Measurements from ENCODE around the gene SORL1. TPM values are rescaled to one million over a fixed set of nuclear protein-coding genes. Genes with fewer than 3 reads are reported as not detected.

The SORL1 gene
- total RNA-seq, 1 experiment from 2014 or later = 4.9 TPM

DNA sequence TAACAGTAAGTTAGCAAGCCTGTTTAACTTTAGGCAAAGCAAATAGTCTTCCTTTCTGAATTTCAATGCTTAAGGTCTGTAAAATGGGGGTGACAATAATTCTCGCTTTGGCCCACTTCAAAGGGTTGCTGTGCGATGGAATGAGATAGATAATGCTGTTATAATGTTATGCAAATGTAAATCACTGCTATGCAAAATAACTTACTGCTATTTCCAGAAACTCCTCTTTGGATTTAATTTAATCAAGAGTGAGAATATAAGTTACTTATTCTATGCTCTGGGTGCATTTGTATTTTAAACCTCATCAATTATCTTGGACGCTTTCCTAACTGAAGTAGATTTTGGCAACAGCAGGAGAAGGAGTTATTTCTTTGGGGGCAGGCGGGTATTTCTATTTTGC lies 4.1 kb upstream of the SORL1 start:
- TF ChIP-seq EZH2 (IDR thresholded peaks at IDR 0.05; ENCODE audit: low read depth) = no peak
- TF ChIP-seq, protein P1, sequence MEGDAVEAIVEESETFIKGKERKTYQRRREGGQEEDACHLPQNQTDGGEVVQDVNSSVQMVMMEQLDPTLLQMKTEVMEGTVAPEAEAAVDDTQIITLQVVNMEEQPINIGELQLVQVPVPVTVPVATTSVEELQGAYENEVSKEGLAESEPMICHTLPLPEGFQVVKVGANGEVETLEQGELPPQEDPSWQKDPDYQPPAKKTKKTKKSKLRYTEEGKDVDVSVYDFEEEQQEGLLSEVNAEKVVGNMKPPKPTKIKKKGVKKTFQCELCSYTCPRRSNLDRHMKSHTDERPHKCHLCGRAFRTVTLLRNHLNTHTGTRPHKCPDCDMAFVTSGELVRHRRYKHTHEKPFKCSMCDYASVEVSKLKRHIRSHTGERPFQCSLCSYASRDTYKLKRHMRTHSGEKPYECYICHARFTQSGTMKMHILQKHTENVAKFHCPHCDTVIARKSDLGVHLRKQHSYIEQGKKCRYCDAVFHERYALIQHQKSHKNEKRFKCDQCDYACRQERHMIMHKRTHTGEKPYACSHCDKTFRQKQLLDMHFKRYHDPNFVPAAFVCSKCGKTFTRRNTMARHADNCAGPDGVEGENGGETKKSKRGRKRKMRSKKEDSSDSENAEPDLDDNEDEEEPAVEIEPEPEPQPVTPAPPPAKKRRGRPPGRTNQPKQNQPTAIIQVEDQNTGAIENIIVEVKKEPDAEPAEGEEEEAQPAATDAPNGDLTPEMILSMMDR (conservative IDR thresholded peaks at IDR 0.05) = no peak
- no peaks in the 10 kb centered on the region; the same call in 1 of the 2 replicates for H3K27me3 ChIP-seq (ENCODE audit: insufficient read depth, low read depth)
- DNase-seq = no peak
- no peak overlapping the region for H3K4me3 ChIP-seq
- H3K9me3 ChIP-seq (ENCODE audit: insufficient read depth, low read depth) = no peaks in the 10 kb centered on the region
- no peaks in the 10 kb centered on the region for H3K79me2 ChIP-seq (ENCODE audit: low read depth)
- no peaks in the 10 kb centered on the region for H3F3A ChIP-seq (ENCODE audit: insufficient read depth, low read depth)
- no peaks in the 10 kb centered on the region for H3K9me2 ChIP-seq (ENCODE audit: insufficient read depth)
- no peaks in the 10 kb centered on the region for H3K4me1 ChIP-seq (replicated peaks; ENCODE audit: insufficient read depth)
- no peak overlapping the region for H3K27ac ChIP-seq
- no peak overlapping the region for H2AFZ ChIP-seq
- ChIA-PET CTCF (no interaction called here), POLR2A (ENCODE audit: unreplicated experiment) (no interaction called here)
- H3K36me3 ChIP-seq (ENCODE audit: low read depth) = no peaks in the 10 kb centered on the region
- no TSS peak for BruUV-seq (replicated peaks)
- intact Hi-C loops (cut with micrococcal nuclease; ENCODE audit: unreplicated experiment) = no loop called here
- H3K4me2 ChIP-seq = no peak overlapping the region
- no peaks in the 10 kb centered on the region for H4K20me1 ChIP-seq (ENCODE audit: insufficient read depth)

DNA sequence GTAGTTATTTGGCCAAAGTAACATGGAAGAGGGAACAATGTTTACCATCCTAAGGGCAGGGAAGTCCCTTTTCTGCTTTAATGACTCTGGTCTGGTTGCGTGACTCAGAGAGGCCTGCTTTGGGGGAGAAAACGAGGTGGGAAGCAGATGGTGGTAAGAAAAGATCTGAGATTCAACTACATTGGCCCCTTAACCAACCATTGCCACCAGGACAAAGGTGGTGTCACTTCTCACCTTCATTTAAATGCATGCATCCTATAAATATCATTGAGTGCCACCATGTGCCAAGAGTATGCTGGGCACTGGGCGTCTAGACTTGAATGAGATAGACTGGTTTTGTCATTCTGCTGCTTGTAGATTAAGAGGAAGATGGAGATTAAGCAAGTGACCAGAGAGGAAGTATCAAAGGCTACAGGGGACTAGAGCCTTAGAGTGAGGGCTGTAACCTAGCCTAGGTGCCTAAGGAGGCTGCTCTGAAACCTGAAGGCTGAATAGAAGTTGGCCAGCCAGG lies 3.6 kb upstream of the SORL1 start:
- ChIA-PET CTCF (no interaction called here), POLR2A (ENCODE audit: unreplicated experiment) (no interaction called here)
- no peak for DNase-seq
- Histone ChIP-seq H3K4me1 (replicated peaks; ENCODE audit: insufficient read depth) (peaks cover 2% of the 10 kb centered on the region; the same call in 1 of the 2 replicates), H2AFZ (no peak overlapping the region), H3K4me2 (no peak overlapping the region), H3K9me2 (ENCODE audit: insufficient read depth) (no peaks in the 10 kb centered on the region), H3K27ac (no peak overlapping the region), H3F3A (ENCODE audit: insufficient read depth, low read depth) (no peaks in the 10 kb centered on the region), H3K27me3 (ENCODE audit: insufficient read depth, low read depth) (no peaks in the 10 kb centered on the region; the same call in 1 of the 2 replicates), H3K4me3 (no peak overlapping the region), H3K9me3 (ENCODE audit: insufficient read depth, low read depth) (no peaks in the 10 kb centered on the region), H4K20me1 (ENCODE audit: insufficient read depth) (no peaks in the 10 kb centered on the region), H3K79me2 (ENCODE audit: low read depth) (no peaks in the 10 kb centered on the region), H3K36me3 (ENCODE audit: low read depth) (no peaks in the 10 kb centered on the region)
- intact Hi-C loops (cut with micrococcal nuclease; ENCODE audit: unreplicated experiment) = no loop called here
- TF ChIP-seq, protein P1 (conservative IDR thresholded peaks at IDR 0.05) = no peak
- no peak for TF ChIP-seq EZH2 (IDR thresholded peaks at IDR 0.05; ENCODE audit: low read depth)
- no TSS peak for BruUV-seq (replicated peaks)

DNA sequence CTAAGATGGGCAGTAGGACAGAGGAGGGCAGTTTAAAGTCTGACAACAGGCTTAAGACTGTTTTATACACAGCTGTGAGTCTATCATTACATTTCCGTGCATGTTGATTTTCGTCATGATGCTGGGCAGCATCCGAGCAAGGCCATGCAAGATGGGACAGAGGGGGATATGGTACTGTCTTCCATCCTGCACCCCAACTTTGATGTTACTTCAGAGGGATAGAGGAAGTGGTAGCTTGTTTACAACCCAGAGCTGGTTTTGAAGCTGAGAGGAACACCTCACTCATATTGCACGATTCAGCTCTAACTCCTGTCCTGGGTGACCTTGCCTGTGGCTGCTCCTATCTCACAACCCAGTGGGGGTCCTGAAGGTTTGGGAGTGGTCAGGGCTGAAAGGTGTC lies 3.0 kb upstream of the SORL1 start:
- DNase-seq = no peak
- Histone ChIP-seq H3K4me3 (no peak overlapping the region), H3K9me3 (ENCODE audit: insufficient read depth, low read depth) (no peaks in the 10 kb centered on the region), H3K27ac (no peak overlapping the region), H3K27me3 (ENCODE audit: insufficient read depth, low read depth) (no peaks in the 10 kb centered on the region), H3K36me3 (ENCODE audit: low read depth) (no peaks in the 10 kb centered on the region), H3F3A (ENCODE audit: insufficient read depth, low read depth) (no peaks in the 10 kb centered on the region), H3K4me1 (replicated peaks; ENCODE audit: insufficient read depth) (peaks cover 8% of the 10 kb centered on the region; the same call in 1 of the 2 replicates), H3K4me2 (no peak overlapping the region), H4K20me1 (ENCODE audit: insufficient read depth) (no peaks in the 10 kb centered on the region), H3K79me2 (ENCODE audit: low read depth) (no peaks in the 10 kb centered on the region), H2AFZ (no peak overlapping the region), H3K9me2 (ENCODE audit: insufficient read depth) (no peaks in the 10 kb centered on the region)
- intact Hi-C loops (cut with micrococcal nuclease; ENCODE audit: unreplicated experiment) = no loop called here
- BruUV-seq (replicated peaks) = no TSS peak
- ChIA-PET CTCF (no interaction called here), POLR2A (ENCODE audit: unreplicated experiment) (no interaction called here)
- TF ChIP-seq, protein P1 (conservative IDR thresholded peaks at IDR 0.05) = no peak
- TF ChIP-seq EZH2 (IDR thresholded peaks at IDR 0.05; ENCODE audit: low read depth) = no peak
